VCaP (cell line): Measurements from ENCODE around the gene MORC3.
"Not testable (repeated sequence)": the region's sequence is repeated elsewhere in the genome, so short reads cannot be mapped to it uniquely, and the experiment has no call there.

Source experiments
- H3K27ac ChIP-seq: fragments of 450-650 bp; 2 replicates; pipeline ENCODE4 v1.5.1; 2017
- TF ChIP-seq, protein P1 (sequence below): fragments of 450-650 bp; conservative IDR thresholded peaks from 2 replicates; pipeline ENCODE4 v1.5.1; 2017; ENCODE audit warnings: mild to moderate bottlenecking, moderate library complexity

The MORC3 gene, protein sequence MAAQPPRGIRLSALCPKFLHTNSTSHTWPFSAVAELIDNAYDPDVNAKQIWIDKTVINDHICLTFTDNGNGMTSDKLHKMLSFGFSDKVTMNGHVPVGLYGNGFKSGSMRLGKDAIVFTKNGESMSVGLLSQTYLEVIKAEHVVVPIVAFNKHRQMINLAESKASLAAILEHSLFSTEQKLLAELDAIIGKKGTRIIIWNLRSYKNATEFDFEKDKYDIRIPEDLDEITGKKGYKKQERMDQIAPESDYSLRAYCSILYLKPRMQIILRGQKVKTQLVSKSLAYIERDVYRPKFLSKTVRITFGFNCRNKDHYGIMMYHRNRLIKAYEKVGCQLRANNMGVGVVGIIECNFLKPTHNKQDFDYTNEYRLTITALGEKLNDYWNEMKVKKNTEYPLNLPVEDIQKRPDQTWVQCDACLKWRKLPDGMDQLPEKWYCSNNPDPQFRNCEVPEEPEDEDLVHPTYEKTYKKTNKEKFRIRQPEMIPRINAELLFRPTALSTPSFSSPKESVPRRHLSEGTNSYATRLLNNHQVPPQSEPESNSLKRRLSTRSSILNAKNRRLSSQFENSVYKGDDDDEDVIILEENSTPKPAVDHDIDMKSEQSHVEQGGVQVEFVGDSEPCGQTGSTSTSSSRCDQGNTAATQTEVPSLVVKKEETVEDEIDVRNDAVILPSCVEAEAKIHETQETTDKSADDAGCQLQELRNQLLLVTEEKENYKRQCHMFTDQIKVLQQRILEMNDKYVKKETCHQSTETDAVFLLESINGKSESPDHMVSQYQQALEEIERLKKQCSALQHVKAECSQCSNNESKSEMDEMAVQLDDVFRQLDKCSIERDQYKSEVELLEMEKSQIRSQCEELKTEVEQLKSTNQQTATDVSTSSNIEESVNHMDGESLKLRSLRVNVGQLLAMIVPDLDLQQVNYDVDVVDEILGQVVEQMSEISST

DNA sequence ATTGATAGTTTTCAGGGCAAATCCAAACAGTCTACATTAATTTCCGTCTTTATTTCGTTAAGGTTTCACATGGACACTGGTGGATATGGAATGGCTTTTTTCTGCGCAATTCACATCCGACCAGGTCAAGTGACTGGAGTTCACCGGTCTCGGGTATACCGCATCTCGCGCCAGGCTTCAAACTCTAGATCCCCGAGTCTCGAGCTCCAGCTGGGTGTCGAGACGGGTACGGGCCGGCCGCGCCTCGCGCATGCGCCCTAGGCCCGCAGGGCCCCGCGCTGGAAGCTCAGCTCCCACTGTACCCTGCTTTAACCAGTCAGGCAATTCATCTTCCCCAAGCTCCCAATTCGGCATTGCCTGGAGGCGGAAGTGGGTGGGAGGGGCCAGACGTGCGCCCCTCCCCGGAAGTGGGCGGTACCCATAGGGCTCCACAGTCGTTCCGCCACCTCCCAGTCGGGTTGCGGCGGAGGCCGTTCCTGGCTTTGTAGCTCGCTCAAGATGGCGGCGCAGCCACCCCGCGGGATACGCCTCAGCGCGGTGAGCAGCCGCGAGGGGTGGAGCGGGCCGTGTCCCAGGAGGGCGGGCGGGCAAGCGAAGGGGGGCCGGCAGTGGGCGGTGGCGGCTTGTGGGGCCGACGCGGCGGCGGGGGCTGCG lies at the start of gene MORC3:
Gene MORC3, plus strand, starts transcription at position 431 of the 654 bp plus-strand sequence. Its CDS starts 68 bp downstream, at position 499.
- H3K27ac ChIP-seq: peak within 1 kb of the TSS; percentile 99
- TF ChIP-seq, protein P1, sequence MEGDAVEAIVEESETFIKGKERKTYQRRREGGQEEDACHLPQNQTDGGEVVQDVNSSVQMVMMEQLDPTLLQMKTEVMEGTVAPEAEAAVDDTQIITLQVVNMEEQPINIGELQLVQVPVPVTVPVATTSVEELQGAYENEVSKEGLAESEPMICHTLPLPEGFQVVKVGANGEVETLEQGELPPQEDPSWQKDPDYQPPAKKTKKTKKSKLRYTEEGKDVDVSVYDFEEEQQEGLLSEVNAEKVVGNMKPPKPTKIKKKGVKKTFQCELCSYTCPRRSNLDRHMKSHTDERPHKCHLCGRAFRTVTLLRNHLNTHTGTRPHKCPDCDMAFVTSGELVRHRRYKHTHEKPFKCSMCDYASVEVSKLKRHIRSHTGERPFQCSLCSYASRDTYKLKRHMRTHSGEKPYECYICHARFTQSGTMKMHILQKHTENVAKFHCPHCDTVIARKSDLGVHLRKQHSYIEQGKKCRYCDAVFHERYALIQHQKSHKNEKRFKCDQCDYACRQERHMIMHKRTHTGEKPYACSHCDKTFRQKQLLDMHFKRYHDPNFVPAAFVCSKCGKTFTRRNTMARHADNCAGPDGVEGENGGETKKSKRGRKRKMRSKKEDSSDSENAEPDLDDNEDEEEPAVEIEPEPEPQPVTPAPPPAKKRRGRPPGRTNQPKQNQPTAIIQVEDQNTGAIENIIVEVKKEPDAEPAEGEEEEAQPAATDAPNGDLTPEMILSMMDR: no peak

DNA sequence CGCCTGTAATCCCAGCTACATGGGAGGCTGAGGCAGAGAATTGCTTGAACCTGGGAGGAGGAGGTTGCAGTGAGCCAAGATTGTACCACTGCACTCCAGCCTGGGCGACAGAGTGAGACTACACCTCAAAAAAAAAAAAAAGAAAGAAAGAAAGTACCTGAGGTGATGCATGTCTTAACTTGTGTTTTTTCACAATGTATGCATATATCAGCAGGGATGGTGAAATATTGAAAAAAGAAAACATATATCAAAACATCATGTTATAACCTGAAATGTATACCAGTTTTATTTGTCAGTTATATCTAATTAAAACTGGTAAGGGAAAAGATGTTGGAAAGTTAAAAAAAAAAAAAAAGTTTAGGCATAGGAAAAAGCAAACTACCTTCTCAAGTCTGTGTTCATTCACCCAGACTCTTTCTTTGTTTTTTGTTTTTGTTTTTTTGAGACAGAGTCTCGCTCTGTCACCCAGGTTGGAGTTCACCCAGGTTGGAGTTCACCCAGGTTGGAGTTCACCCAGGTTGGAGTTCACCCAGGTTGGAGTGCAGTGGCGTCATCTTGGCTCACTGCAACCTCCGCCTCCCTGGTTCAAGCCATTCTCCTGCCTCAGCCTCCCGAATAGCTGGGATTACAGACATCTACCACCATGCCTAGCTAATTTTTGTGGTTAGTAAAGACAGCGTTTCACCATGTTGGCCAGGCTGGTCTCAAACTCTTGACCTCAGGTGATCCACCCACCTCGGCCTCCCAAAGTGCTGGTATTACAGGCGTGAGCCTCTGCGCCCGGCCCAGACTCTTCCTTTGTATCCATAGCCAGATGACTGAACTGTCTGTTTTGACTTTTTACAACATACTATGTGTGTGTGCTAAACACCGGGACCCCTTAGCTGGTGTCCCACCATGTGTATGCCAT lies 49.0 kb upstream of the MORC3 start:
- not testable (repeated sequence) for H3K27ac ChIP-seq

GRCh38 chr21:36274128-36274527 lies 45.9 kb upstream of the MORC3 start:
- TF ChIP-seq, protein P1: no peak
- no peak overlapping the region for H3K27ac ChIP-seq

GRCh38 chr21:36282568-36283230 lies 37.3 kb upstream of the MORC3 start:
- H3K27ac ChIP-seq: no peak overlapping the region

DNA sequence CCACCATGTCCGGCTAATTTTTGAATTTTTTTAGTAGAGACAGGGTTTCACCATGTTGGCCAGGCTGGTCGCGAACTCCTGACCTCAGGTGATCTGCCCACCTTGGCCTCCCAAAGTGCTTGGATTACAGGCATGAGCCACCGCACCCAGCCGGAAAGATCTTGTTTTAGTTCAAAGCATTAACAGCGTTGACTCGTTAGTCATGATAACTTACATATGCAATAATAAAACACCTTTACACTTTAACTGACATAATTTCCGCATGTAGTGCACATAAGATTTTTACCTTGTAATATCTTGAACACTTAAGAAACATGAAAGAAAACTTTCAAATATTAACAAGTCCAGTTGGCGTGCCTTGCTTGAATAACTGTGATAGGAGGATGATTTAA lies 36.8 kb upstream of the MORC3 start:
- H3K27ac ChIP-seq: not testable (repeated sequence)

More at GRCh38 chr21:36282568-36283230, 37.3 kb upstream of the MORC3 start:
- TF ChIP-seq, protein P1: no peak

- H3K27ac ChIP-seq: no peak overlapping the region
- TF ChIP-seq, protein P1: no peak
Measured at GRCh38 chr21:36288651-36289243, 31.2 kb upstream of the MORC3 start.

GRCh38 chr21:36291509-36291908 lies 28.5 kb upstream of the MORC3 start:
- no peak overlapping the region for H3K27ac ChIP-seq
- TF ChIP-seq, protein P1: no peak
